GM12872 (cell line): ENCODE data around the gene CD82.

ENCODE experiments used
- TF ChIP-seq, protein P1 (sequence below): IDR thresholded peaks from 3 replicates; pipeline ENCODE4 v1.5.1; 2011; ENCODE audit warnings: low read depth, mild to moderate bottlenecking, low read length, moderate library complexity; ENCODE audit not compliant: insufficient read depth

Gene CD82

DNA sequence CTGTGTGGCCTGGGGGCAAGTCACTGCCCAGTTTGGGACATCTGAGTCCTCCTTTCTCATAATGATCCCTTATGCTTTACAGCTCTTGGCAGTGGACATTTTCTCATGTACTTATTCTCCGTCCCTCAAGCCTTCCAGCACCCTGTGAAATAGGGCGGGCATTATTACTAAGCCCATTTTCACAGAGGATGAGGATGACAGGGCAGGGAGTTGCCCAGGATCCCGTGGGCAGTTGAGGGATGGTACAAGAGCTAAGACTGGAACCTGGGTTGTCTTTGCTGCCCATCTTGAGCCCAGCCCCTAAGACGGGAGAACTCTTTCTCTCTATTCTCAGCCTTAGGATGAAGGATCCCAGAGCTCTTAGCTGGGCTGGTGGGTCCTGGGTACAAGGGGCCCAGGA lies 11.2 kb downstream of the CD82 start:
- TF ChIP-seq, protein P1, sequence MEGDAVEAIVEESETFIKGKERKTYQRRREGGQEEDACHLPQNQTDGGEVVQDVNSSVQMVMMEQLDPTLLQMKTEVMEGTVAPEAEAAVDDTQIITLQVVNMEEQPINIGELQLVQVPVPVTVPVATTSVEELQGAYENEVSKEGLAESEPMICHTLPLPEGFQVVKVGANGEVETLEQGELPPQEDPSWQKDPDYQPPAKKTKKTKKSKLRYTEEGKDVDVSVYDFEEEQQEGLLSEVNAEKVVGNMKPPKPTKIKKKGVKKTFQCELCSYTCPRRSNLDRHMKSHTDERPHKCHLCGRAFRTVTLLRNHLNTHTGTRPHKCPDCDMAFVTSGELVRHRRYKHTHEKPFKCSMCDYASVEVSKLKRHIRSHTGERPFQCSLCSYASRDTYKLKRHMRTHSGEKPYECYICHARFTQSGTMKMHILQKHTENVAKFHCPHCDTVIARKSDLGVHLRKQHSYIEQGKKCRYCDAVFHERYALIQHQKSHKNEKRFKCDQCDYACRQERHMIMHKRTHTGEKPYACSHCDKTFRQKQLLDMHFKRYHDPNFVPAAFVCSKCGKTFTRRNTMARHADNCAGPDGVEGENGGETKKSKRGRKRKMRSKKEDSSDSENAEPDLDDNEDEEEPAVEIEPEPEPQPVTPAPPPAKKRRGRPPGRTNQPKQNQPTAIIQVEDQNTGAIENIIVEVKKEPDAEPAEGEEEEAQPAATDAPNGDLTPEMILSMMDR, result no peak

DNA sequence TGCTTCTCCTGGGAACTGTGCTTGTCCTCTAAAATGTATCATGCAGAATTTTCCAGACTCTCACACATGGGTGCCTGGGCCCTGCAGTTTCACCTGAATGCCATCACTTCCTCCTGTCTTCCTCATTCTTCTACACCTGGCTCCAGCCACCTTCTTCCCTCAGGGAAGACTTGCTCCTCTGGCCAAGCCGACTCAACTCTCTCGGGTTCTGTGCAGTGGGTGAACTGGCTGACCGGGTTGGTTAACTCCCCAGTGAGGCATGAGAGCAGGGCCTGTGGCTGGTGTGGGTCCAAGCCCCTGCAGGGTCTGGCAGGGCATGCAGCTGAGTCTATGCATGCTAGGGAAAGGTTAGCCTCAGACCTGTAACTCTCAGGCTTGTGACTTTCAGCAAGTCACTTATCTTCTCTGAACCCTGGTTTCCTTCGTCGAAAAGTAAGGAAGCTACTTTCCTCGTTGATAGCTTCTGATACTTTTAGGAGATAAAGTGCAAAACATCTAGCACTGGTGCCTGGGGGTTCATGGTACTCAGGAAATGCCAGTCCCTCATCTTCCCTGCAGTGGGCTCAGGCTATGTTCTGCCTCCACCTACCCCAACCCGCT lies 11.9 kb downstream of the CD82 start:
- TF ChIP-seq, protein P1, result no peak

- TF ChIP-seq, protein P1, result no peak
Observed at GRCh38 chr11:44578279-44578678, 12.8 kb downstream of the CD82 start.

DNA sequence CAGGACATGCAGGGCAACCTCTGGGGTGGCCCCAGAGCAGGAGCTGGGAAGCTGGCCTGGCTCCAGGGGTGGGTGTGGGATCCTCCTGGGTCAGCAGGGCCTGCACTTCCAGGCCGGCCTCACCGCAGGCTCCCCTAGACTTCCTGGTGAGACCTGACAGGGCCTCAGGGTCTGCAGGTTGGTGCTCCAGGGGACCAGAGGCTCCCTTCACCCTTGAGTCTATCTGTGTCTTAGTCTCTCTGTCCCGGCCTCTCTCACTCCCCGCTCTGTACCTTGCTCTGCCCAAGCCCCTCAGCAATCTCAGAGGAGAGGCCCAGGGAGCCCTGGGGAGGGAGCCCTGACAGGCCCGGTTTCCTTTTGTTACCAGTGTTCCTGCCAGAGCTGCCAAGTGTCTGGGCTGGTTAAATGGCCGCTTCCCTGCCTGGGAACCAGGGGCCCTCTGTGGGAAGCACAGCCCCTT lies 13.9 kb downstream of the CD82 start:
- TF ChIP-seq, protein P1, result no peak

- TF ChIP-seq, protein P1, result no peak
Observed at GRCh38 chr11:44580701-44581100, 15.2 kb downstream of the CD82 start.

GRCh38 chr11:44581246-44581645 lies 15.8 kb downstream of the CD82 start:
- TF ChIP-seq, protein P1, result no peak

DNA sequence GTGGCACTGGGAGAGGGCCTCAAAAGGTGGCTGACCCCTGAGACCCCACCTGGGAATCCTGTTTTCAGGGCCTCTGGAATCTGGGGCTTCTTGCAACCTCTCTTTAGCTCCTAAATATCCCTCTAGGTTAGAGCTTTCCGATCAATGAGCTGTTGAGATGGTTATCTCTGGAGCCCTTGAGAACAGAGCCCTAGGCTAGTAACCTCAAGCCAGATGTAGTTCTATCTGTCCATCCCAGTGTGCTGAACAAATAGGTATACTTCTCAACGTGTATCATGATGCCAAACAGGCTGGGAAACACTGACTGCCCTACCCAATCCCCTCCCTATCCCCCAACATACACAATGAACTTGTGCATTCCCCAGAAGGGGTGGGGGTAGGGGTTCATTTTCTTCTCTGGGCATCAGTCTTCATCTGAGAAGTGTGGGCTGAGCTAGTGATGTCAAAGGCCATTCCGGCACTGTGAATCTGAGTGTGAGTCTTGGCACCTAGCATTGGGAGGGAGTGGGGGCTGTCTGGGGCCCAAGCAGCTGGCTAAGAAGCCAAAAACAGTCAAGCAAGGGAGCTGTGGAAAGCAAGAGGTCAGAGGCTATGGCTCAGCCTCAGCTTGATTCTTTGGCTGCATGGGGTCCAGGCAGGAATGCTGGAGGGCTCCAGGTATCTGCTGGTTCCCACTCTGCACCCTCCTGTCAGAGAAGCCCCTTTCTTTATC lies 17.3 kb downstream of the CD82 start:
- TF ChIP-seq, protein P1, result no peak
